LNCaP clone FGC (cell line): Measurements from ENCODE around the gene KIF18A.
"Not testable (repeated sequence)": the region's sequence is repeated elsewhere in the genome, so short reads cannot be mapped to it uniquely, and the experiment has no call there.

Source experiments
- DNase-seq: peaks from one replicate; pipeline ENCODE4 v3.0.0-alpha.2; 2011; ENCODE audit warnings: low read depth
- H3K4me3 ChIP-seq: 2 replicates; pipeline ENCODE4 v1.5.1; 2011; ENCODE audit warnings: mild to moderate bottlenecking, low read depth, low read length, control low read depth
- TF ChIP-seq, protein P1 (sequence below): IDR thresholded peaks from 2 replicates; pipeline ENCODE4 v1.5.1; 2012; ENCODE audit warnings: mild to moderate bottlenecking; ENCODE audit not compliant: control insufficient read depth, insufficient read depth; ENCODE audit errors: extremely low read depth

Gene KIF18A

DNA sequence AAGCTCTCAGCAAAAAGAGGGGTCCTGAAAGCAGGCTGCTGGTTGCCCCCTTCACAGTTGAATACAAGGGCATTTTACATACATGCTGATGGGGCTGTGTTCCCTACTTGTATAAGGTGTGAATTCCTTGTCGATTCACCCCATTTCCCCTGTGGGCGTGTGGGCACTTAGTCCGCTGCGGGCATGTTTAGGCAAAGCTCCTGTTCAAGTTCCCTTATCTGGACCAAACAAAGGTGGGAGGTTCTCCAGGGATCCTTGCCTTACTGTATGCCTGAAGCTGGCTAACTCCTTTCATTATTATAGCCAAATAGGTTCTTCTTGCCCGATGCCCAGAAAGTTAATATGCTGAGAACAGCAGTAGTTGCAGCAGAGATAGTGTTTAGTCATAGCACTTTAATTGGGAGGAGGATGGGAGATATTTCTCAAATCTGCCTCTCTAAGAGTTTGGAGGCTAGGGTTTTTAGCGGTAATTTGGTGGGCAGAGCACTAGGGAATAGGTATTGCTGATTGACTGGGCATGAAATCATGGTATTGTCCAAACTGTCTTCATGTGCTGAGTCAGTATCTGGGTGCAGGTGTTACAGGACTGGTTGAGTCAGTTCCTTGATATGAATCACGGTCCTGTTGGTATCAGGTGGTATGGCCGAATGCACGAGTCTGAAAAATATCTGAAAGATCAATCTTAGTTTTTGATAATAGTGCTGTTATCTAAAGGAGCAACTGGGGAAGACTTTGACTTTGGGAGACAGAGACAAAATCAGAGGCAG is 32.9 kb upstream of the KIF18A start:
- TF ChIP-seq, protein P1, sequence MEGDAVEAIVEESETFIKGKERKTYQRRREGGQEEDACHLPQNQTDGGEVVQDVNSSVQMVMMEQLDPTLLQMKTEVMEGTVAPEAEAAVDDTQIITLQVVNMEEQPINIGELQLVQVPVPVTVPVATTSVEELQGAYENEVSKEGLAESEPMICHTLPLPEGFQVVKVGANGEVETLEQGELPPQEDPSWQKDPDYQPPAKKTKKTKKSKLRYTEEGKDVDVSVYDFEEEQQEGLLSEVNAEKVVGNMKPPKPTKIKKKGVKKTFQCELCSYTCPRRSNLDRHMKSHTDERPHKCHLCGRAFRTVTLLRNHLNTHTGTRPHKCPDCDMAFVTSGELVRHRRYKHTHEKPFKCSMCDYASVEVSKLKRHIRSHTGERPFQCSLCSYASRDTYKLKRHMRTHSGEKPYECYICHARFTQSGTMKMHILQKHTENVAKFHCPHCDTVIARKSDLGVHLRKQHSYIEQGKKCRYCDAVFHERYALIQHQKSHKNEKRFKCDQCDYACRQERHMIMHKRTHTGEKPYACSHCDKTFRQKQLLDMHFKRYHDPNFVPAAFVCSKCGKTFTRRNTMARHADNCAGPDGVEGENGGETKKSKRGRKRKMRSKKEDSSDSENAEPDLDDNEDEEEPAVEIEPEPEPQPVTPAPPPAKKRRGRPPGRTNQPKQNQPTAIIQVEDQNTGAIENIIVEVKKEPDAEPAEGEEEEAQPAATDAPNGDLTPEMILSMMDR: no peak
- no peak overlapping the region for H3K4me3 ChIP-seq
- no peak for DNase-seq

DNA sequence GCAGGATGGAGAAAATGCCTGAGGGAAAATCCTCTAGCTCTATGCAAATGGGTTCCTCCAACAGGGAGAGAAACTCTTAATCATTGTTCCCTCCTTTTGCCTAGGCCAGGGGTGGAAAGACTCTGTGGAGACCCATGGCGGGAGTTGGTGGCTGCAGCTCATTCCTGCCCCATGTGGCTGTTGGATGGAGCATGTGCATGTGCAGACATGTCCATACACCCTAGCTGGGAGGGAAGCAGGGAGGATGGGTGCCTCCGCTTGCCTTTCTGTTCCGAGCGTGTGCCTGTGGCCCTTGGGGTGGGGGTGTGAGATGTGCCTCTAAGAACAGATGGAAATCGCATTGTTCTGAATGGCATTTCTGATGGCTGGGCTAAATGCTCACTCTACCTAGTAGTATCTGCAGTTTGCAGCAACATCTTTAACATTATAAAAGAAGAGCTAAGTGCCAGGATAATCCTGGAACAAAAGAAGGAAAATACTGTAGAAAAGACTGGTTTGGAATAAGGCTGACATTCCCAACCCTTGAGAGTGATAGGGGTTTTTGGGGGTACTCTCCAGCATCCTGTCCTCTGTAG is 32.0 kb upstream of the KIF18A start:
- TF ChIP-seq, protein P1: no peak
- no peak for DNase-seq
- H3K4me3 ChIP-seq: no peak overlapping the region

DNA sequence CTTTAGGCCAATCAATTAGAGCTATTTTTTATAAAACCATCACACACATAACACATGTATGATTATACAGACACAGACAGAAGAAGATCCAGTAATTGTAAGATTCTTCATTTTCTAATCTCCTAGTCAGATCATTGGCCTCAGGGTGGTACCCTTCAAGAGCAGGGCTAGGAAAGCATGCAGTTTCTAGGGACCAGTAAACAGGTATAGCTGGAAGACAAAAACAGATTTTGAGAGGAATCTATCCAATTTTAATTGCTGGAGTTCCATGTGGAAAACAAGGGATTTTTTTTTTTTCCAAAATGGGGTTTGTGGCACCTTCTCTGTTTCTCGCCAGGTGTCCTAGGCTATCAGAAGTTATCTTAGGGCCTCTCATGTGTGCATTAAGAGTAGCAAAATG is 29.9 kb upstream of the KIF18A start:
- H3K4me3 ChIP-seq: no peak overlapping the region
- TF ChIP-seq, protein P1: no peak
- no peak for DNase-seq

DNA sequence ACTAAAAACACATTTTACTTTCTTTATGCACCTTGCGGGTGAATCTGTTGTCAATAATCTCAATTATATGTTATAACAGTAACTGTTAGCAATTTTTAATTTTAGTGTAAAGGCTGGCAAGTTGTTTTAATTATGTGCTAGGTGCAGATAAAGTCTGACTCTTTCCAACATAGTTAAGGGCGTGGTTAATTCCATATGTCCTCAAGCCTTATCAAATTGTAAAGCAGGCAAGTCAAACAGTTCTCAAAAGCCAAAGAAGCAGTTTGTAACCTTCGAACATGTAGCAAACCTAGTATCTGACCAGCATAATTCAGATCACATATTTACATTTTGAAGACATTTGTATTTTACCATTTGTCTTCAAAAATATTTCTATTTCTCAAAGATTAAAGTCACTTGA is 29.4 kb upstream of the KIF18A start:
- TF ChIP-seq, protein P1: no peak
- no peak for DNase-seq

DNA sequence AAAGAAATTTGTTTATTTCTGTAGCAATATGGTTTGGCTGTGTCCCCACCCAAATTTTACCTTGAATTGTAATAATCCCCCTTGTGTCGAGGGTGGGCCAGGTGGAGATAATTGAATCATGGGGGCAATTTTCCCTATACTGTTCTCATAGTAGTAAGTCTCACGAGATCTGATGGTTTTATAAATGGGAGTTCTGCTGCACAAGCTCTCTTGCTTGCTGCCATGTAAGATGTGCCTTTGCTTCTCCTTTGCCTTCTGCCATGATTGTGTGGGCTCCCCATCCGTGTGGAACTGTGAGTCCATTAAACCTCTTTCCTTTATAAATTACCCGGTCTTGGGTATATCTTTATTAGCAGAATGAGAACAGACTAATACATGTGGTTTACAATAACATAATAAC is 28.2 kb upstream of the KIF18A start:
- not testable (repeated sequence) for H3K4me3 ChIP-seq, DNase-seq

More for the DNA sequence above, 29.4 kb upstream of the KIF18A start:
- no peak overlapping the region for H3K4me3 ChIP-seq

DNA sequence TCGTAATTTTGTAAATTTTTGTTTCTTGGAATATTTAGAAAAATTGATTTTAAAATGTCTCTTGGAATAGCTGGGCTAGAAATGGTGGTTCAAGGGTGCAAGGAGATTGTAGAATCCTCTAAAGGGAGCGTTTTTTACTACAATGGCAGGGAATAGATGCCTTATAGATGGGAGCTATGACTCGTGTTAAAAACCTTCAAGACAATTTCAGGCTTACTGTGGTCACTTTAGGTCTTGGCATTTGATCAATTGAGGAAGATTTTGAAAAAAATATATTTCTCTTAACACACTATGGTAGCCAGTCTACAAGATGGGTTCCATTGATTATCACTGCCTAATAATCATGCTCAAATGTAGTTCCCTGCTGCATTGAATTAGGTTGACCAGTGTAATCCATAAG is 25.2 kb upstream of the KIF18A start:
- TF ChIP-seq, protein P1: no peak
- no peak for DNase-seq
- H3K4me3 ChIP-seq: no peak overlapping the region

DNA sequence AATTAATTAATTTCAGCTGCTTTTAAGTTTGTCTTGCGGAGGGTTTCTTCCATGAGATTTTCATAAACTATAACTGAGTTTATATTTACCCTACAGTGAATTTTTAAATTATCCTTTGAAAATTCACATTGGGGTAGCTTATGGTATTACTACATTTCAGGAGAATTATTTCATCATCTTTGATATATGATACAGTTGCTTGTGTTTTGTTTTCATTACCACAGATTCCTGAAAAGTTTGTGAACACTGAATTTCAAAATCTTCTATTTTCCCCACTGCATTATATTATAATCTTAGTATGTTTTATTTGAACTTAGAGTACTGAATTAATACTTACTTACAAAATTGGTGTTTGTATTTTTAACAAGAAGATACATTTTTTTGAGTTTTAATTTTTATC is 24.6 kb upstream of the KIF18A start:
- no peak overlapping the region for H3K4me3 ChIP-seq
- TF ChIP-seq, protein P1: no peak
- DNase-seq: no peak
